Prostate gland (tissue), 2 donors: Measurements from ENCODE around the gene SDC3. TPM values are rescaled to one million over a fixed set of nuclear protein-coding genes. Genes with fewer than 3 reads are reported as not detected.

Experiments
- DNase-seq: peaks from one replicate; pipeline ENCODE4 v3.0.0-alpha.2; 2019; ENCODE audit warnings: low spot score
- H3K27ac ChIP-seq, 2 donors: fragments of 200-600 bp; sonication (generic); 2 replicates each; pipeline ENCODE4 v1.5.1; 2017 to 2019
- H3K27me3 ChIP-seq: fragments of 200-600 bp; sonication (generic); replicated peaks from 2 replicates; pipeline ENCODE4 v1.5.1; 2019; ENCODE audit not compliant: insufficient read depth
- H3K36me3 ChIP-seq, 2 donors: fragments of 200-600 bp; sonication (generic); 1 replicate in 1 of 2; 2 replicates in 1 of 2; pipeline versions ENCODE4 v1.5.1 to v1.8.1; 2017 to 2019
- H3K4me1 ChIP-seq: fragments of 200-600 bp; sonication (generic); replicated peaks from 2 replicates; pipeline ENCODE4 v1.5.1; 2019
- H3K4me3 ChIP-seq, 2 donors: fragments of 200-600 bp; sonication (generic); 2 replicates each; pipeline ENCODE4 v1.5.1; 2017 to 2019
- H3K9me3 ChIP-seq: fragments of 200-600 bp; sonication (generic); 2 replicates; pipeline ENCODE4 v1.5.1; 2017
- CTCF ChIP-seq, 4 experiments: fragments of 200-600 bp in 2 of 4; fragments of 450-650 bp in 2 of 4; sonication (generic) in 2 of 4; IDR thresholded peaks; 1 replicate in 3 of 4; 2 replicates in 1 of 4; pipeline ENCODE4 v1.5.1; 2016 to 2019; ENCODE audit warnings: antibody characterized with exemption in 4 of 4, mild to moderate bottlenecking in 2 of 4, moderate library complexity in 2 of 4
- POLR2A ChIP-seq: fragments of 450-650 bp; IDR thresholded peaks from one replicate; pipeline ENCODE4 v1.6.1; 2016; ENCODE audit warnings: antibody characterized with exemption, mild to moderate bottlenecking
- POLR2AphosphoS5 ChIP-seq: sonication (generic); formaldehyde crosslinking; IDR thresholded peaks from one replicate; pipeline ENCODE4 v1.6.1; 2017; ENCODE audit warnings: antibody characterized with exemption
- WGBS: methylation state at CpG from one replicate; pipeline ENCODE4 v1.1.5; 2018; 5-methylcytosine and 5-hydroxymethylcytosine counted together
- intact Hi-C: fragments of 100-400 bp; cut with DNase I; formaldehyde crosslinking; loops from one replicate; pipeline ENCODE4 v1.14.2; 2022
- total RNA-seq, 2 donors: library from RNA; depleted of rRNA; stranded (reverse); fragments of >200 nt; gene quantifications; one replicate each; pipeline ENCODE4 v1.1.0, GENCODE V29; 2016

SDC3 gene
- total RNA-seq, 2 donors from 2014 or later = 25.5 to 39.6 TPM

- intact Hi-C loops = loop anchor here (5.0 kb wide), 1 partner anchor 58 kb away; no protein-coding TSS in a partner anchor
- WGBS = 85% methylated on average over 4 of the region's 4 CpGs
- no peaks in the 10 kb centered on the region for H3K4me1 ChIP-seq
- no peak overlapping the region for H3K27ac ChIP-seq
- TF ChIP-seq POLR2A = no peak
- TF ChIP-seq POLR2AphosphoS5 = no peak
- no peak overlapping the region for H3K4me3 ChIP-seq
- no peaks in the 10 kb centered on the region for H3K27me3 ChIP-seq
- no peak for DNase-seq
- H3K36me3 ChIP-seq = no peaks in the 10 kb centered on the region
- no peaks in the 10 kb centered on the region for H3K9me3 ChIP-seq
Observed at GRCh38 chr1:30914931-30915330, 6.4 kb upstream of the SDC3 start.

GRCh38 chr1:30914587-30914922, 6.0 kb upstream of the SDC3 start:
- Histone ChIP-seq H3K4me1 (no peaks in the 10 kb centered on the region), H3K4me3 (no peak overlapping the region), H3K36me3 (no peaks in the 10 kb centered on the region), H3K27me3 (no peaks in the 10 kb centered on the region), H3K9me3 (no peaks in the 10 kb centered on the region), H3K27ac (no peak overlapping the region)
- no peak for TF ChIP-seq POLR2A
- TF ChIP-seq POLR2AphosphoS5 = no peak
- TF ChIP-seq CTCF (IDR thresholded peaks at IDR 0.05) = no peak
- no peak for DNase-seq
- WGBS = 88% methylated on average over 3 of the region's 3 CpGs
- intact Hi-C loops = loop anchor here (5.0 kb wide), 1 partner anchor 57 kb away; no protein-coding TSS in a partner anchor

GRCh38 chr1:30912913-30913652, 4.5 kb upstream of the SDC3 start:
- no peak overlapping the region for H3K4me3 ChIP-seq
- H3K27ac ChIP-seq = no peak overlapping the region
- H3K9me3 ChIP-seq = no peaks in the 10 kb centered on the region
- no peaks in the 10 kb centered on the region for H3K4me1 ChIP-seq
- no peak for TF ChIP-seq POLR2AphosphoS5
- no peaks in the 10 kb centered on the region for H3K36me3 ChIP-seq
- no peak for DNase-seq
- intact Hi-C loops = loop anchor here (2.0 to 5.0 kb wide), 2 partner anchors 56 to 112 kb away; no protein-coding TSS in a partner anchor
- WGBS = 74% methylated on average over 10 of the region's 10 CpGs
- H3K27me3 ChIP-seq = no peaks in the 10 kb centered on the region

- no peaks in the 10 kb centered on the region for H3K9me3 ChIP-seq
- no peak for DNase-seq
- 83% methylated on average over 6 of the region's 6 CpGs for WGBS
- H3K27me3 ChIP-seq = no peaks in the 10 kb centered on the region
- TF ChIP-seq POLR2A (no peak), CTCF (IDR thresholded peaks at IDR 0.05) (no peak), POLR2AphosphoS5 (no peak)
- intact Hi-C loops = loop anchor here (2.0 to 5.0 kb wide), 2 partner anchors 55 to 111 kb away; no protein-coding TSS in a partner anchor
- no peaks in the 10 kb centered on the region for H3K4me1 ChIP-seq
- no peak overlapping the region for H3K4me3 ChIP-seq
- H3K36me3 ChIP-seq = no peaks in the 10 kb centered on the region
- H3K27ac ChIP-seq = no peak overlapping the region
Observed at GRCh38 chr1:30912224-30912623, 3.7 kb upstream of the SDC3 start.

- no peaks in the 10 kb centered on the region for H3K9me3 ChIP-seq
- H3K36me3 ChIP-seq = no peaks in the 10 kb centered on the region
- intact Hi-C loops = loop anchor here (1.0 to 5.0 kb wide), 2 partner anchors 54 to 129 kb away; no protein-coding TSS in a partner anchor
- no peak overlapping the region for H3K27ac ChIP-seq
- TF ChIP-seq POLR2AphosphoS5 = peak; percentile 76
- TF ChIP-seq CTCF (IDR thresholded peaks at IDR 0.05) = peak; percentile 49 to 95 (median 90)
- TF ChIP-seq POLR2A = no peak
- H3K4me3 ChIP-seq = no peak overlapping the region
- WGBS = 40% methylated on average over 9 of the region's 9 CpGs
- peak; percentile 87 for DNase-seq
- no peaks in the 10 kb centered on the region for H3K27me3 ChIP-seq
- H3K4me1 ChIP-seq = no peaks in the 10 kb centered on the region
Observed at GRCh38 chr1:30911059-30911954, 2.7 kb upstream of the SDC3 start.
